NB4 (cell line): ENCODE results near the gene PCDH15.

Experiments
- CTCF ChIP-seq: IDR thresholded peaks from one replicate; pipeline ENCODE4 v1.5.1; 2012; ENCODE audit warnings: low read depth, low read length
- POLR2A ChIP-seq: IDR thresholded peaks from 2 replicates; pipeline ENCODE4 v1.6.1; 2011; ENCODE audit warnings: mild to moderate bottlenecking; ENCODE audit not compliant: insufficient read length; ENCODE audit errors: extremely low read depth

DNA sequence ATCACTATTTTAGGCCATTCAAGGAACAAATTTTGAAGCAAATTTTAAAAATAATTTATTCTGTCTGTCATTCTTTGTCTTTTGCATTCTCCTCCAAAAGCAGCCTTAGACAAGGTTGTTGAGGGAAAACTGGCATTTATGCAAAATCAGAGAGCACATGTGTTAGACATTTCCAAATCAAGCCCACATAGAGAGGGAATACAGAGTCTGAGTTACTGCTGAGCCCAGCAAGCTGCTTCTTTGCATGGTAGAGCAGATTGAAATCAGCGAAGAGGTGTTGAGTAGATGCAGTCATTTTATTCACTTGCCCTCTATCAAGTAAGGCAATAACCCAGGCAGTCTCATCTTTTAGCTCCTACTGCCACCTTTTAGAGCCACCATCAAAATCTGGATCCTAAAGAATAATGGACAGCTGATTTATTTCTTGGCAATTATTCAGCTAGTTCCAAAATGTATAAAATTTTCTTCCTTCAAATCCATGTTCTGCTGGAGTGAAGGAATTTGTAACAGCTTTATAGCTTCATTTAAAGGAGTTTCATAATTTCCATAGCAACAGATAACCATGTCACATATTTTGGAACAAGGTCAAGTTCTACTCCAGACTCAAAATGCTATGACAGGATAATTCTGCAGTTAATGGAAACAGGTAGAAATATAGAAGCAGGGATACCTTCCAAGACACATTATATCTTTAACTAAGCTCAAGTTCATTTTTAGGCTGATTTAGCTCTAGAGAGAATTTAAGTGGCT is 7.3 kb upstream of the PCDH15 start:
- TF ChIP-seq CTCF (no peak), POLR2A (no peak)
